HG02678 (cell line): ENCODE data around the gene IL2RA.
"Not testable (repeated sequence)": the region's sequence is repeated elsewhere in the genome, so short reads cannot be mapped to it uniquely, and the experiment has no call there.

ENCODE experiments used
- ATAC-seq: cut with Tn5 transposase; IDR thresholded peaks from one replicate; pipeline ENCODE4 v1.9.1; 2021; ENCODE audit warnings: mild to moderate bottlenecking, moderate library complexity; ENCODE audit not compliant: unreplicated experiment

The IL2RA gene

DNA sequence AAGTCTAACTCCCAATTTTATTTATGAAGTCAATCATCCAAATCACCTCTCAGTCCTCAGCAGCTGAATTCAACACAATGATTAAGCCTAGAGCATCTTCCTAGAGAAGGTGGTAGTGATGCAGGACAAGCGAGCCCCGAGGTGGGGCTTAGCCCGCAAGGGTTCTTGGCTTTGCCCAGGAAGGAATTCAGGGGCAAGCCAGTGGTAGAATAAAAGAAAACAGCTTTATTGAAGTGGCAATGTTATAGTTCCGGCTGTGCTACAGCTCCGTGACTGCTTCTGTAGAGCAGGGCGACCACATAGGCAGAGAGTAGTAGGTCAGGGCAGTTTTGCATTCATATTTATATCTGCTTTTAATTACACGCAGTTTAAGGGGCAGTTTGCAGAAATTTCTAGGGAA lies 18.1 kb downstream of the IL2RA start:
- no peak for ATAC-seq

DNA sequence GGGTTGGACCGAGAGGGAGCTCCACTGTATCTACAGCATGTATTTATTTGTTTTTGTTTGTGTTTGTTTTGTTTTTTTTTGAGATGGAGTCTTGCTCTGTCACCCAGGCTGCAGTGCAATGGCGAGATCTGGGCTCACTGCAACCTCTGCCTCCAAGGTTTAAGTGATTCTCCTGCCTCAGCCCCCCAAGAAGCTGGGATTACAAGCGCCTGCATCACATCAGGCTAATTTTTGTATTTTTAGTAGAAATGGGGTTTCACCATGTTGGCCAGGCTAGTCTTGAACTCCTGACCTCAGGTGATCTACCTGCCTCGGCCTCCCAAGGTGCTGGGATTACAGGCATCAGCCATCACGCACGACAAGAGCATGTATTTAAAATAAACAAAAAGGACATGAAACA lies 18.8 kb downstream of the IL2RA start:
- not testable (repeated sequence) for ATAC-seq

- no peak for ATAC-seq
Measured at GRCh38 chr10:6040205-6040604, 22.0 kb downstream of the IL2RA start.

GRCh38 chr10:6039711-6040110 lies 22.5 kb downstream of the IL2RA start:
- no peak for ATAC-seq

DNA sequence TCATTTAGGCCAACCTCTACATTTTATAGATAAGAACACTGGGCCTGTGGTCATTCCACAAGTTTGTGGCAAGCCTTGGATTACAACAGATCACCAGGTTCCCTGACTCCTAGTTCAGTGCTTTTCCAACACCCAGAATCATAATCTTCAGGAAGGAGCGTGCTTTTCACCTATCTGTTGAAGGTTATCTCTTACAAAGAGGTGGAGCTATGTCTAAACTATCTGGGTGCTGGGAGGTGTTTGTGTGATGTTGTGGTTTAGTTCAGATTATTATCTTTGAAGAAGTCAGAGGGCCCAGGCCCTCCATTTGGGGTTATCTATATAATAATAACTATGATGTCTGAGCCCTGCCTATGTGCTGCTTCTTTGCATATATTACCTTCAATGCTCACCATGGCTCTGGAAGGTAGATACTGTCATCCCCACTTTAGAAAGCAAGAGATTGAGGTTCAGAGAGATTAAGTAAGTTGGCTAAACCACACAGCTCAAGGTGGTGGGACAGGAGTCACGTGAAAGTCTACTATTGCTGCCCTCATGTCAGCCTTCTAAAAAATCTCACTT lies 24.0 kb downstream of the IL2RA start:
- no peak for ATAC-seq

DNA sequence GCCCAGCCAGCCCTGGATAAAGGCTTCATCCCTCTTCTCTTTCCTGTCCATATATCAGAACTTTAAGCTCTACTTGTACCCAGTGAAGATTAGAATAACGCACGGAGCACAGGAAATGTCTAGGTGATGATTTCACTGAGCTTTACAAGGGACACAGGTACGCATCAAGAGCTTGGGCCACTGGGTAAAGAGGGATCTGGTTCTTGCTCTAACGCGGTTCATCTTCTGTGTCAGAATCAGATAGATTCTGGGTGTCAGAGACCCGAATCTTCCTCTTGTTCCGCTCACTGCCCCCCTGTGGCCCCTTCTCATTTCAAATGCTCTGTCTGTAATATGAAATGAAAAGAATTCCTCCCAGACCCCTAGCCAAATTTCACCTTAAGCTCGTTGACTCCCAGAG lies 24.7 kb downstream of the IL2RA start:
- no peak for ATAC-seq

DNA sequence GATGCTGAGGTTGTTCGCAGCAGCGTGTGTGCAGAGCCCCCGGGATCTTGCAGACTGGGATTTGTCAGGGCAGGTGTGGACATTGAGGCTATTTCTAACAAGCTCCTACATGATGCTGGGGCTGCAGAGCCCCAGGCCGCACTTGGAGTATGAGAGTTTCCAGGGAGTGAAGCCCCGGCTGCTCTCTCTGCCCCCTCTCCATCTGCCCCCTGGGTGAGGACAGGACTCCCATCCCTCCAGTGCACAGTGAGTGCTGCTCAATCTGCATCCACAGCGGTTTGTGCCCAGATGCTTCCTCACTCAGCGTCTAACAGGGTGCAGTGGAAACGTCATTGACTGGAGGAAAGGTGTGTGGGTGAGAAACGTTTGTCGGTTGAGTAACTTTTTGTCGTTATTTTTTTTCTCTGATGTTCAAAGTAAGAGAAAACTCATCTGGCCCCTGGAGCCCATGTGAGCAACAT lies 25.3 kb downstream of the IL2RA start:
- no peak for ATAC-seq

GRCh38 chr10:6035931-6036575 lies 26.1 kb downstream of the IL2RA start:
- no peak for ATAC-seq

- no peak for ATAC-seq
Measured at GRCh38 chr10:6035101-6035834, 26.9 kb downstream of the IL2RA start.

DNA sequence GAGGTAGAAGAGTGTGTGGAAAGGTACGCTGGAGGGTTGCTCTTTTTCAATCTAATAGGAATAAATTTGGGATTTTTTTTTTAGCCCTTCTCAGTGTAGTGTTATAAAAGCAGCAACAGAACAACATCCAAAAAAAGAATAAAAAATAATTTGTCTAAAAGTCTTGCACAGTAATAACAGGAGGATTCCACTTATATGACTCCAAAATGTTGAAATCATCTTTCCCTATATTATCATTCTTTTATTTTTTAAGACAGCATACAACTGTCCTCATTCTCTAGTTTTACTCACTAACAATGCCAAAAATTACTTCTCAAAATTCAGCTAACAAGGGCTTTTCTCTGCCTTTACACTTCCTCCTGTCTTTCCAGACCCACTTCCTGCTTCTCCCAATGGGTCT lies 27.8 kb downstream of the IL2RA start:
- no peak for ATAC-seq

GRCh38 chr10:6033954-6034353 lies 28.2 kb downstream of the IL2RA start:
- no peak for ATAC-seq

- ATAC-seq: no peak
Measured at GRCh38 chr10:6030940-6031339, 31.2 kb downstream of the IL2RA start.

GRCh38 chr10:6030217-6030616 lies 31.9 kb downstream of the IL2RA start:
- no peak for ATAC-seq

DNA sequence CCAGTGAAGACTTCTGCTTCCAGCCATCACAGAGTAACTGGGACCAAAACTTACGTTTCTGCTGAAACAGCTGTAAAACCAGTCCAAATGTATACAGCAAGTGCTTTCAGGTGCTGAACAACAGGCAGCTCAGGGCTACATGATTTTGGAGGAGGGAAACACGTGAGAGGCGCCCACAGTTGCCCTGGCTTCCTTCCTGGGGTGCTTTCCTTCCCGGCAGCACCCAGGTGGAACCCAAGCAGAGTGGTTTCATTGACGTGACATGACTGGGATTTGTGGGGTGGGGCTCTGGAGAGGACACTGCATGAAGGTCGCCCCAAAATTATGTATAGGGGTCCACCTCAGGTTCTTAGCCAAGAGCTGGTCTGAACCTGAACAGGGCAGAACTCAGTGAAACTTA lies 34.2 kb downstream of the IL2RA start:
- no peak for ATAC-seq

- ATAC-seq: no peak
Measured at GRCh38 chr10:6025683-6026255, 36.4 kb downstream of the IL2RA start.

DNA sequence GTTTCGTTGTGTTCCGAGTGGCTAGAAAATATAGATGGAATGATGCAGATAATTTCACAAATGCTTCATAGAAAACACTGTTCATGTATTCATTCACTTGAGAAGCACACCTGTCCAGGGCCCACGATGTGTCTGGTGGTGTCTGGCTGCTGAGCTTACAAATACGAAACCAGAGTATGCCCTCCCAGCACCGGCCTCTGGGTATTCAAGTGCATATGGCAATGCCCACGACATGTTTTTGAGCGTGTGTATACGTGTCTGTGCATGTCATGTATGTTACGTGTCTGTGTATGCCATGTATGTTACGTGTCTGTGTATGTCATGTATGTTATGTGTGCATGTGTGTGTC lies 37.9 kb downstream of the IL2RA start:
- no peak for ATAC-seq

GRCh38 chr10:6023661-6024333 lies 38.4 kb downstream of the IL2RA start:
- no peak for ATAC-seq

GRCh38 chr10:6022660-6023059 lies 39.5 kb downstream of the IL2RA start:
- no peak for ATAC-seq

DNA sequence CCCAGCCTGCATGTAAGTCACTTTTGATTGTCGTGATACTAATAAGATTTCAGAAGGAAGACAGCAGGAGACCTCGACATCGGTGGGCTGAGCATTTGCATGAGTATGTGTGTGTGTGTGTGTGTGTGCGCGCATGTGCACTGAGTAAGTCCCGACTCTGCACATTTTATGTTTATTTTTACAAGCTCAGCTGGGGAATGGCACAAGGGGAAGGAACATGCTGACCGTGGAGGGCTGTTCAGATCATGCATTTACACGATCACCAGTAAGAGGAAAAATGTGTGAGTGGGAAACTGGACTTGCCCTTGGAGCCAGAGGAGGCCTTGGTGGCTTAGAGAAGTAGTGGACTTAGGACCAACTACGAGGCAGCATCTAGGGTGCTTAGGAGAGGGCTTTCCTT lies 41.3 kb downstream of the IL2RA start:
- ATAC-seq: no peak

GRCh38 chr10:6019796-6020195 lies 42.4 kb downstream of the IL2RA start:
- ATAC-seq: no peak

DNA sequence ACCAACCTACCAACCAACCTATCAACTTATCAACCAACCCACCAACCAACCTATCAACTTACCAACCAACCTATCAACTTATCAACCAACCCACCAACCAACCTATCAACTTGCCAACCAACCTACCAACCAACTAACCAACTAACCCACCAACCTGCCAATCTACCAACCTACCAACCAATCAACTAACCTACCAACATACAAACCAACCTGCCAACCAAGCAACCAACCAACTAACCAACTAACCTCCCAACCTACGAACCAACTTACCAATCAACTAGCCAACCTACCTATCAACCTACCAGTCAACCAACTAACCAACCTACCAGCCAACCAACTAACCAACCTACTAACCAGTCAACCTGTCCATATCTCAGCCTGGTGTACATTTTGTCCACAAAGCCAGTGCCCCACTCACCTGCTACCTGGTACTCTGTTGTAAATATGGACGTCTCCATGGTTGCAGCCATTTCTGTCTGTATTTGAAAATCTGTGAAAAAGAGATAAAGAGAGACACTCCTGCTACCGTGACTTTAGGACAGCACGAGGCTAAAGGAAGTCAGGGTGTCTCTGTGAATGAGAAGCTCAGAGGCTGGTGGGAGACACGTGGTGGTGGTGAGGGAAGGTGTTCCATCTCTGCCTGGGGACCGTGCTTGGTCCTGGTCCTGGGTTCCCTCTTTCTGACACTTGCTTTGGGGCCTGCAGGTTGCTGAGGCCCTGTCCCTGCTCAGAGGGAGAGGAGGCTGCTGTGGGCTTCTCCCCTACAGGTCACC lies 43.0 kb downstream of the IL2RA start:
- ATAC-seq: no peak
